ENCODE measurements around the gene MAOB. TPM values are rescaled to one million over a fixed set of nuclear protein-coding genes. Genes with fewer than 3 reads are reported as not detected.

Gene MAOB
- total RNA-seq, 1 experiment from 2014 or later: 0.34 TPM

DNA sequence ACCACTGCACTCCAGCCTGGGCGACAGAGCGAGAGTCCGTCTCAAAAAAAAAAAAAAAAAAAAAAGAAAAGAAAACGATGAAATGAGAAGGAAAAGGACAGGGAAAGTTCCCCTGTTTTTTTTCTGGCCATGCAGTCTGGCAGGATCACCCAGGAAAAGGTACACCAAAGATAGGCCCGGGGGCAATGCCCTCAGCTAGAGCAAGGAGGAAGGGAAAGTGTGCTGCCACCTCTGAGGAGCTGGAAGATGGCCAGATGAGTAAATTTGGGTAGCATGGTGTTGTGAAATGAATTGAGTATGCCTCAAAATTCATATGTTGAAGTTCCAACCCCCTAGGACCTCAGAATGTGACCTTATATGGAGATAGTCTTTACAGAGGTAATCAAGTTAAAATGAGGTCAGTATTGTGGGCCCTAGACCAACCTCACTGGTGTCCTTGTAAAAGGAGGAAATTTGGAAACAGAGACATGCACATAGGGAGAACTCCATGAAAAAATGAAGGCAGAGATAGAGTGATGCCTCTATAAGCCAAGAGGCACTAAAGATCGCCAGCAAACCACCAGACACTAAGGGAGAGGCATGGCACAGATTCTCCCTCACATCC, 28.9 kb downstream of the MAOB start:
- no peak overlapping the region for H3K4me3 ChIP-seq (ENCODE audit: low read depth, low read length)
- no peak for DNase-seq
- no peaks in the 10 kb centered on the region for H3K27me3 ChIP-seq (replicated peaks; ENCODE audit: control insufficient read depth, insufficient read depth, low read length)
- H3K4me1 ChIP-seq: no peaks in the 10 kb centered on the region
- H3K27ac Mint-ChIP-seq (ENCODE audit: unreplicated experiment): no peak overlapping the region
- H3K9me3 ChIP-seq: no peaks in the 10 kb centered on the region
- H3K4me1 Mint-ChIP-seq (ENCODE audit: low read depth, unreplicated experiment): no peaks in the 10 kb centered on the region
- no peak overlapping the region for H3K4me3 Mint-ChIP-seq (ENCODE audit: unreplicated experiment)
- TF ChIP-seq, protein P1, sequence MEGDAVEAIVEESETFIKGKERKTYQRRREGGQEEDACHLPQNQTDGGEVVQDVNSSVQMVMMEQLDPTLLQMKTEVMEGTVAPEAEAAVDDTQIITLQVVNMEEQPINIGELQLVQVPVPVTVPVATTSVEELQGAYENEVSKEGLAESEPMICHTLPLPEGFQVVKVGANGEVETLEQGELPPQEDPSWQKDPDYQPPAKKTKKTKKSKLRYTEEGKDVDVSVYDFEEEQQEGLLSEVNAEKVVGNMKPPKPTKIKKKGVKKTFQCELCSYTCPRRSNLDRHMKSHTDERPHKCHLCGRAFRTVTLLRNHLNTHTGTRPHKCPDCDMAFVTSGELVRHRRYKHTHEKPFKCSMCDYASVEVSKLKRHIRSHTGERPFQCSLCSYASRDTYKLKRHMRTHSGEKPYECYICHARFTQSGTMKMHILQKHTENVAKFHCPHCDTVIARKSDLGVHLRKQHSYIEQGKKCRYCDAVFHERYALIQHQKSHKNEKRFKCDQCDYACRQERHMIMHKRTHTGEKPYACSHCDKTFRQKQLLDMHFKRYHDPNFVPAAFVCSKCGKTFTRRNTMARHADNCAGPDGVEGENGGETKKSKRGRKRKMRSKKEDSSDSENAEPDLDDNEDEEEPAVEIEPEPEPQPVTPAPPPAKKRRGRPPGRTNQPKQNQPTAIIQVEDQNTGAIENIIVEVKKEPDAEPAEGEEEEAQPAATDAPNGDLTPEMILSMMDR (IDR thresholded peaks at IDR 0.05; ENCODE audit: insufficient read depth in 1 of 2, low read depth in 1 of 2, low read length in 1 of 2, severe bottlenecking in 1 of 2, unreplicated experiment in 1 of 2): no peak
- no peaks in the 10 kb centered on the region for H3K36me3 Mint-ChIP-seq (ENCODE audit: insufficient read depth, unreplicated experiment)
- BruUV-seq (replicated peaks): no TSS peak
- POLR2A ChIA-PET: no interaction called here
- peaks cover 3% of the 10 kb centered on the region for H3K27me3 Mint-ChIP-seq (ENCODE audit: insufficient read depth, unreplicated experiment)
- no peaks in the 10 kb centered on the region for H3K36me3 ChIP-seq (ENCODE audit: control insufficient read depth, insufficient read depth, low read length)
- CTCF ChIA-PET: no interaction called here
- no peaks in the 10 kb centered on the region for H3K9me3 Mint-ChIP-seq (ENCODE audit: unreplicated experiment)
- intact Hi-C loops (cut with micrococcal nuclease; ENCODE audit: unreplicated experiment): no loop called here

DNA sequence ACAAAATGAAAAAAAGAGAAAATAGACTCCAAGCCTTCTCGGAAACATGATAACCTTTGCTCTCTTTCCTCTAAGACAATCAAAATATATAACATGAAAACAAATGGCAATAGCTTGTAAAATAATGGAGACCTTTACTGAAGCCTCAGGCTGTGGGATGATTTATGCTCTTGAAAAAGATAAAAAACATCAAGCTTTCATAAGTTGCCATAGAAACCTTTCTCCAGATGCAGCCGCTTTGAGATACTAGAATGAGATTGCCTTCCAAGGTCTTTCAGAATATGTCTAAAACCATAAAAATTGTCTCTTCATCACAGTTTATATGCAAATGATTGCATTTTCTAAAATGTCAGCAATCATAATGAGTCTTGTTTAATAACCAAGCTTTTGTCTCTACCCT, 31.6 kb downstream of the MAOB start:
- H3K4me3 ChIP-seq (ENCODE audit: low read depth, low read length): no peak overlapping the region
- H3K4me1 ChIP-seq: no peaks in the 10 kb centered on the region
- H3K9me3 ChIP-seq: no peaks in the 10 kb centered on the region
- no peaks in the 10 kb centered on the region for H3K4me1 Mint-ChIP-seq (ENCODE audit: low read depth, unreplicated experiment)
- ChIA-PET CTCF (interaction anchor here (0.7 kb wide), 1 partner anchor 15 kb away, joined by 4 read pairs; no protein-coding TSS in a partner anchor), POLR2A (no interaction called here)
- H3K4me3 Mint-ChIP-seq (ENCODE audit: unreplicated experiment): no peak overlapping the region
- TF ChIP-seq, protein P1 (IDR thresholded peaks at IDR 0.05; ENCODE audit: insufficient read depth in 1 of 2, low read depth in 1 of 2, low read length in 1 of 2, severe bottlenecking in 1 of 2, unreplicated experiment in 1 of 2): no peak
- no peak overlapping the region for H3K27ac Mint-ChIP-seq (ENCODE audit: unreplicated experiment)
- intact Hi-C loops (cut with micrococcal nuclease; ENCODE audit: unreplicated experiment): no loop called here
- no peaks in the 10 kb centered on the region for H3K36me3 Mint-ChIP-seq (ENCODE audit: insufficient read depth, unreplicated experiment)
- H3K27me3 ChIP-seq (replicated peaks; ENCODE audit: control insufficient read depth, insufficient read depth, low read length): no peaks in the 10 kb centered on the region
- no peaks in the 10 kb centered on the region for H3K27me3 Mint-ChIP-seq (ENCODE audit: insufficient read depth, unreplicated experiment)
- DNase-seq: no peak
- H3K36me3 ChIP-seq (ENCODE audit: control insufficient read depth, insufficient read depth, low read length): no peaks in the 10 kb centered on the region
- BruUV-seq (replicated peaks): no TSS peak
- no peaks in the 10 kb centered on the region for H3K9me3 Mint-ChIP-seq (ENCODE audit: unreplicated experiment)

- Histone ChIP-seq H3K36me3 (ENCODE audit: control insufficient read depth, insufficient read depth, low read length) (no peaks in the 10 kb centered on the region), H3K4me3 (ENCODE audit: low read depth, low read length) (no peak overlapping the region), H3K27me3 (replicated peaks; ENCODE audit: control insufficient read depth, insufficient read depth, low read length) (no peaks in the 10 kb centered on the region), H3K4me1 (no peaks in the 10 kb centered on the region), H3K9me3 (no peaks in the 10 kb centered on the region)
- BruUV-seq (replicated peaks): no TSS peak
- DNase-seq: no peak
- TF ChIP-seq, protein P1 (IDR thresholded peaks at IDR 0.05; ENCODE audit: insufficient read depth in 1 of 2, low read depth in 1 of 2, low read length in 1 of 2, severe bottlenecking in 1 of 2, unreplicated experiment in 1 of 2): no peak
- H3K9me3 Mint-ChIP-seq (ENCODE audit: unreplicated experiment): no peaks in the 10 kb centered on the region
- H3K4me1 Mint-ChIP-seq (ENCODE audit: low read depth, unreplicated experiment): no peaks in the 10 kb centered on the region
- ChIA-PET CTCF (no interaction called here), POLR2A (no interaction called here)
- no peak overlapping the region for H3K27ac Mint-ChIP-seq (ENCODE audit: unreplicated experiment)
- H3K4me3 Mint-ChIP-seq (ENCODE audit: unreplicated experiment): no peak overlapping the region
- intact Hi-C loops (cut with micrococcal nuclease; ENCODE audit: unreplicated experiment): no loop called here
- H3K27me3 Mint-ChIP-seq (ENCODE audit: insufficient read depth, unreplicated experiment): no peaks in the 10 kb centered on the region
- no peaks in the 10 kb centered on the region for H3K36me3 Mint-ChIP-seq (ENCODE audit: insufficient read depth, unreplicated experiment)
Measured at GRCh38 chrX:43849173-43849572, 33.1 kb downstream of the MAOB start.
